Limb (tissue), 2 donors: ENCODE results near the gene TGM2.

Experiments
- DNase-seq, 2 donors: peaks; one replicate each; pipeline ENCODE4 v3.0.0-alpha.2; 2016; ENCODE audit errors: extremely low spot score in 2 of 2

Gene TGM2

DNA sequence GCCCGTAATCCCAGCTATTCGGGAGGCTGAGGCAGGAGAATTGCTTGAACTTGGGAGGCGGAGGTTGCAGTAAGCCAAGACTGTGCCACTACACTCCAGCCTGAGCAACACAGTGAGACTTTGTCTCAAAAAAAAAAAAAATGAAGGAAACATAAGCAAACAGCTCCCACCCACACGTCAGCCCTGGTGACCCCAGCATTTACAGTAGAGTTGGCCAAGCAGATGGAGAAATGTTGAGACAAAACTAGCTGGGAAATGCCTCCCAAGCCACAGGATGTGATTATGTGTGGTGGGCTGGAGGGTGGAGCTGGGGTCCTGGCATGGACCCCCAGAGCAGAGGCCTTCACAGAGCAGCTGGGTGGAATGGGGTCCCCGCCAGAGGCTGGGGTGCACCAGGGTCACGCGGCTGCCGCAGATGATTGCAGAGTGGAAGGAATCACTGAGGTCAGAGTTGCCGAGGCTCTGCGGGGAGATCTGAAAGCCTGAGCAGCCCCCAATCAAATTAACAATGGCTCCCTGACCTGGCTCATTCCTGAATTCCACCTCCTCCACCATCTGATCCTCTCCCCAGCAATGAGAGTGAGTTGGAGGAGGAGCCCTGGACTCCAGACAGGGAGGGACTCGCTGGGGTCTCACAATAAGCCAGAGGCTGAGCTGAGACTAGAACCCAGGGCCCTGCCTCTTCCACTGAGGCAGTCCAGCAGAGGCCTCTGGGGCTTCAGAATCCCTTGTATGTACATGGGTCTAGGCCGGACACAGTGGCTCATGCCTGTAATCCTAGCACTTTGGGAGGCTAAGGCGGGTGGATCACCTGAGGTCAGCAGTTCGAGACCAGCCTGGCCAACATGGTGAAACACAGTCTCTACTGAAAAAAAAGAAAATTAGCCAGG is 34.7 kb upstream of the TGM2 start:
- no peak for DNase-seq

DNA sequence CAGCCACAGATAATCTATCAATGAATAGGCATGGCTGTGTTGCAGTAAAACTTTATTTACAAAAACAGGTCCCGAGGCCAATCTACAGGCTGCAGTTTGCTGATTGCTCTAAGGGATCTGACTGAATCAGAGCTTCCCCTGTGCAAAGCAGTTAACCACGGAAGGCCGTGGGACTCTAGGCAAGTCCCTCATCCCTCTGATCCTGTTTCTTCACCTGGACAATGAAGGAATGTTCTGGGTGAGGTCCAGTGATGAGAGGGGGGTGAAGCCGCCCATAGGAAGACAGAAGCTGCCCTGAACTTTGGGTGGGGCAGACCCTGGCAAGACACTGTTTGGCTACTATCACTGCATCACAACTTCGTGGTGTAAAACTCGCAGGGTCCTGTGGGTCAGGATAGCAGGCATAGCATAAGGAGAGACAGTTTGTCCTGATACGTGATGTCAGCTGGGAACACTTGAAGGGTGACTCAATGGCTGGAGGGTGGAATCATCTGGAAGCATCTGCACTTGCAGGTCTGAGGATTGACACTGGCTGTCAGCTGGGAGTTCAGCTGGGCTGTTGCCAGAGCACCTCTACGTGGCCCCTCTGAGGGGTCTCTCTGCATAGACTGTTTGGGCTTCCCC is 33.3 kb upstream of the TGM2 start:
- no peak for DNase-seq

DNA sequence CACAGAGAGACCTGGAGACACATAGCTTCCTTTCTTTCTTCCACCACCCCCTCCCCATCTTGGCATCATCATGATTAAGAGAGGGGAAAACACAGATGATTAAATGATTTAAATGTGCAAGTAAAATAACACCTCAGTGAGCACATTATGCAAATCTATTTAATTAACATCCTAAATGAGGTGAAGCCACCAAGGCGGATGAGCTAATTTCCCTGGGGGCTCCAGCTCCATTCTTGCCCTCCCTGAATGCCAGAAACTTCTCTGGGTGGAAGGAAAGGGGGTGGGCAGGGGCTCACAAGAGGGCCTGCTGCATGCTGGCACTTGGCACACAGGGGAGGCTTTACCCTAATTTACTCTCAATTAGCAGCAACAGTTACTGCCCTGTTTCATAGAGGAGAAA is 32.5 kb upstream of the TGM2 start:
- DNase-seq, result no peak

DNA sequence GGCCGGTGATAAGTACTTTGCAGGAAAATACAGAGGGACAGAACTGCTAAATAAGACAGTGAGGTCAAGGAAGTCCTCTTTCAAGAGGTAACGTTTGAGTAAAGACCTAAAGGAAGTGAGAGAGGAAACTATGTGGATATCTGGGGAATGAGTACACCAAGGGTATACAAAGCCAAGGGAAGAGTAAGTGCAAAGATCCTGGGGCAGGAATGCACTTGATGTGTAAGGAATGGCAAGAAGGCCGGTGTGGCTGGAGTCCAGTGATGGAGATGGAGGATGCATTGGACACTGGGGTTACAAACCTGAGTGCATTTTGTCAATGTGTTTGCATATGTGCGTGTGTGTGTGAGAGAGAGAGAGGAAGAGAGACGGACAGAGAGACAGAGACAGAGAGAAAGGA is 32.1 kb upstream of the TGM2 start:
- no peak for DNase-seq

DNA sequence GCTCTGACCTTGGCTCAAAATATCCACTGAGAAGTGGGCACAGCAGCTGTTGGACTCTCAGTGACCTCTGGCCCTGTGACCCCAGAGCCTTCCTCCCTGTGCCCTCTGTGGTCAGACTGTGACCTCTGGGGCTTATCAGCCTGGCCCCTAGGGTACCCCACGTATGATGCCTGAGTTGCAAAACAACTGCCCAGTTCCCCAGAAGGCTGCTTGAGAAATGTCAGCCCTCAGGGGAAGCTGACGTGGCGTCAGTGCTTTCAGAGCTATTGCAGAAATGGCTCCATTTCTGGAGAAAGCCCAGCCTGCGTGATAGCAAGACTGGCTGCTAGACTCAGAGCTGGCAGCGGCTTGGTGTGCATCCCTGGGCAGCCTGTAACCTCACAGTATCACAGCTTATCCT is 31.5 kb upstream of the TGM2 start:
- no peak for DNase-seq

DNA sequence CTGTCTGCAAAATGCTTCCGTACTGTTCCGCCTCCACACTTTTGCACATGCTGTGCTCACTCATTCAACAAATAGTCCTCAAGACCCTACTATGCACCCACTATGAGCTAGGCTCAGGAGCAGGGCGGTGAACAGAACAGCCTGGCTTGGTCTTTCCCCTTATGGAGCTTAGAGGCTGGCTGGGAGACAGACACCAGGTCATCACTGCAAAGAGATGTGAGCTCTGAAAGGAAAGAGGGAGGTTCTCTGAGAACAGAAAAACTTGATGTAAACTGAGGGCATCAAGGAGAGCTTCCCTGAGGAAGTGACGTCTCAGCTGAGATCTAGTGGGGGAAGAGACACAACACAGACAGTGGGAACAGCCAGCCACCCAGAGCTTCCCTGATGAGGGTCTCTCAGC is 31.0 kb upstream of the TGM2 start:
- DNase-seq, result no peak

DNA sequence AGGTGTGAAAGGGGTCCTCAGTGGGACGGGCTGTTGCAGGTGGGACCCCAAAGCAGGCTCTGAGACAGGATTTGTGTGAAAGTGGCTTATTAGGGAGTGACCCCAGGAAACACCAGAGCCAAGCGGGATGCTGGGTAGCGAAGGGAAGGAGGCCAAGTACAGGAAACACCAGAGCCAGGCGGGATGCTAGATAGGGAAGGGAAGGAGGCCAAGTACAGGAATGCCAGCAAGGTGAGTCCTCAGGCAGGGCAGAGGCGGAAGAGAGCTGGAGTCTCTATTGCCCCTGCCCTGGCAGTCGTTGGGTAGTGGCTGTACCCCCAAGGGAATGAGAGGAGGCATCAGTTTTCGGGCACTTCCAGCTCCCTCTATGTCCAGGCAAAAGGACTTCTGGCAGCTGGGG is 30.5 kb upstream of the TGM2 start:
- no peak for DNase-seq

DNA sequence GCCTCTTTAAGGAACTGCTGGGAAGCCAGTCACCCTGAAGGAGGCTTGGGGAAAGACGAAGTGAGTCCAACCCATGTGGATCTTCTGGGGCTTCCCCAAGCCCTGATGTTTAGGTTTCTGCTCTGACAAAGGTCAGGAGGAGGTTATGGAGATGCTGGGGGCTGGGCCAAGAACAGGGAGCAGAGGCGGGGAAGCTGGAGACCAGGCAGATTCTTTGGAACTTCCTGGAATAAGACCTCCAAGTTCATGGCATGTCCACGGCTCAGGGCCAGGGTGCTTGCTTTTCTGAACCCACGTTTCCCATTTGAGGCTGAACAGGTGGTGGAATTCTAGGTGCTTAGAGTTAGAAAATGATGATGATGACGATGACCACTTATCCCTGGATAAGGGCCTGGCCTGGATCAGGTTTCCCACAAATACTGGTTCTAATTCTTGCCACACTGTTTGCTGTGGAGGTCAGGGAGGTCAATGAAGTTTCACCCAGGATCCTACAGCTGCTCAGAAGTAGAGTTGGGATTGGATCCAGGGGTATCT is 30.0 kb upstream of the TGM2 start:
- DNase-seq, result no peak

DNA sequence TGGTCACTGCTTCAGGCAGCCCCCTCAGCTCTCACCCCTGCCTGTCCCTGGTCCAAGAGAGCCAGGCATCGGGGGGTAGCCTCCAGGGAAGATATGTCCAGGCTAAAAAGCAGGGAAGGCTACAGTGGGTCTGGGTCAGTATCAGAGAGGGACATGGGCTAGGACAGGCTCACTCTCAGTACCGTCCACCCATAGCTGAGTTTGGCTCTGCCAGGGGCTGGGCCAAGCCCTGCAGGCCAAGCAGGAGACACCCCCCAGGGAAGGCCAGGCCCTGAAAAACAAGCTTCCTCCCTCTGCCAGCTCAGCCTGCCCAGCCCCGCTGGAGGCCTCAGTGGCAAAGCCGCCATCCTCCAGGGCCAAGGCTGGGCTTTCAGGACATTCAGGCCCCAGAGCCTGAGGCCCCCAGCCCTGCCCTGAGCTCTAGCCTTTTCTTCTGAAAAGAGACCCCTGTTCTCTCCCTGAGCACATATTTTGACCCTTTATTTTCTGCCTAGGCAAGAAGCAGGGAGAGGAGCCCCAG is 28.6 kb upstream of the TGM2 start:
- DNase-seq, result no peak

DNA sequence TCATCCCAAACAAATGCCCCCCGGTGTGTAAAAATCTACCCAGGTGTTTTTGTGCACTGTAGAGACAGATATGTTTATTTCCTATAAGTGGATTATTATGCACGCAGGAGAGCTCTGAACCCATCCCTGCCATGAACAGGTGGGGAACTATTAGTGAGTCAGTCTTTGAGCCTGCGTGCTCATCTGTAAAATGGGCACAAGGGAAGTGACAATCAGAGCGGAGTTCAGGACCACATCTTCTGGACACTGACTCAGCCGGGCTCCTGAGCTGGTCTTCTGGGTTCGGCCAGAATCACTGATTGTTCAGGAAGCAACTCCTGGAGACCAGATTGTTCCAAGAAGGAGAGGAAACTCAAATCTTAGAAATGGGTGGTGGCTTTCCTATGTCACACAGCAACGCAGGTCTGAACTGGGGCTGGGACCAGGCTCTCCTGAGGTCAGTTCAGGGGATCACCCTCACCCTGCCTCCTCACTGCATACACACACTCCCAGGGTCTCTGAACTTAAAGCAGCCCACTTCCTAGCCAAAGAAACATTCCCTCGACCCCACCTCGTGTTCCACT is 27.3 kb upstream of the TGM2 start:
- DNase-seq, result no peak

DNA sequence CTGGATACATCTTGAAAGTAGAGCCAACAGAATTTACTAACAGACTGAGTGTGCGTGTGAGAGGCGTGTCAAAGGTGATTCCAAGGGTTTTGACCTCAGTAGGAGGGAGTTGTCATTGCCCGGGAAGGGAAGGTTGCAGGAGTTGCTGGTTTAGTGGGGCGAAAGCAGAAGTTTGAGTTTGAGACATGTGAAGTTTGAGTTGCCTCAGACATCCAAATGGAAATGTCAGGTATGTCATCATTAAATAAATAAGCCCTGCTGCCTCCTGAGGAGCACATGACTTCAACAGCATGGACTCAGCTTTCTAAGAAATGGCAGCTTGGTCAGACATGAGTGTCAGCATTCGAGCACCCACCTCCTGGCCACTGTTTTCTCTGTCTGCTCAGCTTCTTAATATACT is 26.6 kb upstream of the TGM2 start:
- no peak for DNase-seq

DNA sequence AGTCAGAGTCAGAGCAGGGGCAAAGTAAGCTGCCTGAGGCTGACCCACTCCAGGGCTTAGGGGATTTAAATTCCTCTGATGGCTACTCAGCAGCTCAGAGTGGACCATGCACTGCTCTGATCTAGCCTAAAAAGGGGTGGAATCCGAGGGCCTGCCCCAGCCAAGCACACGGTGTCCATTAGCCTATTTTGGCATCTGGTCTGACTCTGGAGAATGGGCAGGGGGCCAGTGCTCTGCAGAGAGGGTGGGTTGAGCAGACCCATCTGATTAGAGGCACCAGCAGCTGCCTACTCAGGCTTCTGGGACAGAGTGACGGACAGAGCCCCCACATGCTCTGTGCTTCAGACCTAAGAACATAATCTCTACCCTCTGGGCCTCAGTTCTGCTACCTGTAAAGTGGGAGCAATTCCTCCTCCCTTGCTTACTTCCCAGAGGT is 25.9 kb upstream of the TGM2 start:
- DNase-seq, result no peak

DNA sequence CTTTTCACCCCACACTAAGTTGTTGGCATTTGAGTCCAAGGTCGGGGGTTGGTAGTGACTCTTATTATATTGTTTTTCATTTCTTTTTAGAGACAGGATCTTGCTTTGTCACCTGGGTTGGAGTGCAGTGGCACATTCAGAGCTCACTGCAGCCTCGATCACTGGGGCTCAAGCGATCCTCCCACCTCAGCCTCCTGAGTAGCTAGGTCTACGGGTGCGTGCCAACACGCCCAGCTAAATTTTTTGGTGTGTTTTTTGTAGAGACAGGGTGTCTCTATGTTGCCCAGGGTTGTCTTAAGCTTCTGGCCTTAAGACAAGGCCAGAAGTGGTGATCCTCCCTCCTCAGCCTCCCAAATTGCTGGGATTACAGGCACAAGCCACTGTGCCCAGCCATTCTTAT is 25.1 kb upstream of the TGM2 start:
- DNase-seq, result no peak

DNA sequence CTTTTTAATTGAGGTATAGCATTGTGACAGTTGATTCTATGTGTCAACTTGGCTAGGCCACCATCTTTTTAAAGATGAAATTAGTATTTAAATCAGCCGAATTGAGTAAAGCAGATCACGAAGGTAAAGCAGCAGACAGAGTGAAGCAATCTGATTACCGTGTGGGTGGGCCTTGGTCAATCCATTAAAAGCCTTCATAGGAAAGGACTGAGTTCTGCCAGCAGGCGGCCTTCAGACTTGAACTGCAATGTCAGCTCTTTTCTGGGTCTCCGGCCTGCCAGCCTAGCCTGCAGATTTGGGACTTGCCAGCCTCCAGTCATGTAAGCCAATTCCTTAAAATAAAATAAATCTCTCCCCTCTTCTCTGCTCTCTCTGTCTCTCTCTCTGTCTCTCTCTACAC is 22.4 kb upstream of the TGM2 start:
- no peak for DNase-seq

DNA sequence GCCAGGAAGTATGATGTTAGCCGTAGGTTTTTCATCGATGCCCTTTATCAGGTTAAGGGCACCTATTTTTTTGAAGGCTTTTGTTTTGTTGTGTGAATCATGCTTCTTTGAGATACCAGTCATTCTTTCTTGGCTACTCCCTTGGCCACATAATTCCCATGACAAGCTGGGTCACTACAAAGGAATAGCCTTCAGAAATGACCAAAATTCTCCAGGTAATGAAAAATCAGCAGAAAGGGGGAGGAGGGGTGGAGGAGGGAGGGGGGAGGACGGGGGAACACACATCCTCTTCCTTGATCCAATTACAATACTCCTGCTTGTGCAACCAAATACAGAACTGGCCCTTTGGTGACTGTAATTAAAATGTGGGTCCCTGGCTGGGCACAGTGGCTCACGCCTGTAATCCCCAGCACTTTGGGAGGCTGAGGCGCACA is 21.7 kb upstream of the TGM2 start:
- DNase-seq, result no peak

DNA sequence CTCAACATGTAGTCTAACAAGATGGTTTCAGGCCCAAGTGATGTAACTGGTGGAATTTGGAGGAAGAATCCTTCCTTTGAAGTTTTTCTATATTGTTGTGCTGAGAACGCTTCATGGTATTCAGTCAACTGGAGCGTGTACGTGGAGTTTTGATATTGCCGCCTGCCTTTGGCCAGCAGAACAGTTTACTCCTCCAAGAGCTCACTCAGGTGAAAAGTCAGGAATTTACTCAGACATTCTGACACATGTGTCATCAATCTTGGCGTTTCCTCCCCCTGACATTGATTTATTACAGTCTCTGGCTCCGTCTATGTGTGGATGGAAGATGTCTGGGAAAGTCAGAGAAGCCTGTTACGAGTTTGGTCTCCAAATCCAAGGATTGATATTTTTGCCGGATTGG is 19.0 kb upstream of the TGM2 start:
- no peak for DNase-seq

DNA sequence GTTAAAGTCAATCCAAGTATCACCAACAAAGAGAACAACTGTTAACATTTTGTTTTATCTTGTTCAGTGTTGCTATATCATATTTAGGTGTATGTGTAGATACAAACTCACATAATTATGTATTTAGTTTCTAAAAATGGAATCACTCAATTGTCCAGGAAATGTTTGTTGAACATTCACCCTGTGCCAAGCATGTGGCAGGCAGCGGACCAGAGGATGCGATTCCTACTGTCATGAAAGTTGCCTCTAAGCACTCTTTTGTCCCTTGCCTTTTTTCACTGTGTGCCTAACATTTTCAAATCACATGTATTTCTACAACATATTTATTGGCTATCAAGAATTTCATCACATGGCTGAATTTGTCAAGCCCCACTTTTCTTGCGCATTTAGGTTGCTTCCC is 16.9 kb upstream of the TGM2 start:
- no peak for DNase-seq

DNA sequence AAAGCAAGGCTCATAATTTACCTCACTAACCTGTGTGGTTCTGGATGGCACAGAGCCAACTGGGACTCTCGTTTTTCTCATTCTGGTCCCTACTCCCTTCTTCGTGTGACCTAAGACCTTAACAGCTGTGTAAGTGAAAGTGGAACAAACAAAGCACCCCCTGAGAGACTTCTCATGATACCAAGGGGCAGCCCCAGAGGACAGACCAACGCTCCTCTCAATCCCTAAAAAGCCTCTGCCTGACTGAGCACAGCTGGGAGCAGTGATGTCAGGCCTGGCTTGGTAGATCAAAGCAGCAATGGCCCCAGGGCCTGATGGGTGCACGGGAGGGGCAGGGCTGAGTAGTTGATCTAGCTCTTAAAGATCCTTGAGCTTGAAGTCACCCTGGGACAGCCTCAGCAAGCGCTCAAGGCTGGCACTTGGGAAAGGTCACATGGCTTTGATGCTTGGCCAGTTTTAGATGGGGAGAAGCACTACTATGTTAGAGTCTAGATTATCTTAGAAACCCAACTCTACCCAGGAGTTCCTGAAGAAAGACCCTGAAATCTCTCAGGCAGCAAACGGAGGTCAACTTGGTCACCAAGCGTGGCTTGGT is 16.2 kb upstream of the TGM2 start:
- no peak for DNase-seq

DNA sequence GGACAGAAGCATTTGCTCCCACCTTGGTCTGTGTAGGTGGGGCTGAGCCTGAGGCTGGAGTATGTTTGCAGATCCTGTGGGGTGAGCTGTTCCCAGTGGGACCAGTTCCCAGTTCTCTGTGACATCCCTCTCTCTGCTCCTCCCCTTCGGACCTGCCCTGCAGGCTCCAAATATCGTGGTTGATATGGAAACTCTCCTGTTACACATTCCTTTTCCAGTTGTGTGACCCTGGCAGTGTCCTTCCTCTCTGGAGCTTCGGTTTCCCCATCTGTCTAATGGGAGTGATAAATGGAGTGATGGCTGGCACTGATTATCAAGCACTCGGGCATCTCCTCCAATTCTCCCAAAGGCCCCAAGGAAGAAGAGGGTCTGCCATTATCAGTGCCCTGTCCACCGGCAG is 15.7 kb upstream of the TGM2 start:
- no peak for DNase-seq

DNA sequence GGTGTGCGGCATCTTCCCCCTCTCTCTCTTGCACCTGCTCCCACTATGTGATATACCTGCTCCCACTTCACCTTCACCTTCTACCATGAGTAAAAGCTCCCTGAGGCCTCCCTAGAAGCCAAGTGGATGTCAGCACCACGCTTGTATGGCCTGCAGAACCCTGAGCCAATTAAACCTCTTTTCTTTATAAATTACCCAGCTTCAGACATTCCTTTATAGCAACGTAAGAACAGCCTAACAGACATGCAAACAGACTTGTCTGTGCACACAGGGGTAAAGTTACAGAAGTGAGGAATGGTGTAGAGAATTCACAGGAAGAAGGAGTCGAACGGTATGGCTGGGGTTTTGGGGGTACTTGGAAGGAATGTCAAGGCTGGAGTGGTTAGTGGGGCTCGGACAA is 14.8 kb upstream of the TGM2 start:
- no peak for DNase-seq

DNA sequence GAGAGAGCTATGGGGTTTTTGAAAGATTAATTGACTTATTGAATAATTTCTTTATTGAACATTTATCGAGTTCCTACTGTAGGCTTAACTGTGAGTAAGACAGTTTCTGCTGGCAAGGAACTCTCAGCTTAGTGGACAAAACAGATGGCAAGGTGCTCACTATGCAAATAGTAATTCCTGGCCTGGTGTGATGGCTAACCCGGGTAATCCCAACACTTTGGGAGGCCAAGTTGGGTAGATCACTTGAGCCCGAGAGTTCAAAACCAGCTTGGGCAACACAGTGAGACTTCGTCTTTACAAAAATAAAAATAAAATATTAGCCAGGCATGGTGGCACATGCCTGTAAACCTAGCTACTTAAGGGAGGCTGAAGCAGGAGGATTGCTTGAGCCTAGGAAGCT is 13.5 kb upstream of the TGM2 start:
- DNase-seq, result no peak

DNA sequence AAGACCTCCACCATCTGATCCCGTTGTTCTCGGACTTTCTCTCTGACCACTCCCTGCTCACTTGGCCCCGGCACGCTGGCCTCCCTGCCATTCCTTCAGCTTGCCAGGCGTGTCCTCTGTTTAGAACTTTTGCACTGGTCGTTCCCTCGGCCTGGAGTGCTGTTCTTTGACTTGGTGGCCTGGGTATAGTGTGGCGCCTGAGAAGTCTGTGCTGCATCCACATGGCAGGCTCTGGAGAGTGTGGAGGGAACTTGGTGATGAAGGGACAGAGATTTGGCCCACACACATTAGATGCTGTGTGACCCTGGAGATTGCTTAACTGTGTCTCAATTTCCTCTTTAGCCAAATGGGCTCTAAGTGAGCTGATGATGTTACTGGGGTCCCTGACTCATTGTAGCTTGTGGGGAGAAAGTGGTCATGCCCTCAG is 13.0 kb upstream of the TGM2 start:
- no peak for DNase-seq
